Tibial nerve (tissue), 4 donors: ENCODE measurements around the gene RETREG2. TPM values are rescaled to one million over a fixed set of nuclear protein-coding genes. Genes with fewer than 3 reads are reported as not detected.
A peak's percentile ranks its signal among the peaks of the same experiment; 100 is the strongest.

Source experiments
- DNase-seq, 2 donors: peaks; one replicate each; pipeline ENCODE4 v3.0.0-alpha.2; 2019; ENCODE audit warnings: low spot score in 2 of 2
- H3K27ac ChIP-seq, 4 donors: fragments of 200-600 bp; sonication (generic) in 3 of 4; one replicate each; pipeline ENCODE4 v1.5.1; 2017 to 2019; ENCODE audit warnings: mild to moderate bottlenecking in 1 of 4
- H3K27me3 ChIP-seq, 2 donors: fragments of 200-600 bp; sonication (generic) in 1 of 2; one replicate each; pipeline versions ENCODE4 v1.5.1 to v1.6.0; 2017 to 2019
- H3K36me3 ChIP-seq, 3 donors: fragments of 200-600 bp; sonication (generic); one replicate each; pipeline ENCODE4 v1.5.1; 2018 to 2019
- H3K4me1 ChIP-seq, 4 donors: fragments of 200-600 bp; sonication (generic) in 3 of 4; one replicate each; pipeline ENCODE4 v1.5.1; 2017 to 2019
- H3K4me3 ChIP-seq, 4 donors: fragments of 200-600 bp; sonication (generic) in 3 of 4; one replicate each; pipeline ENCODE4 v1.5.1; 2017 to 2019; ENCODE audit warnings: mild to moderate bottlenecking in 1 of 4, moderate library complexity in 1 of 4
- H3K9me3 ChIP-seq, 4 donors: fragments of 200-600 bp; sonication (generic) in 3 of 4; one replicate each; pipeline ENCODE4 v1.5.1; 2017 to 2019
- CTCF ChIP-seq, 5 experiments: fragments of 200-600 bp in 3 of 5; fragments of 450-650 bp in 2 of 5; sonication (generic) in 3 of 5; IDR thresholded peaks; one replicate each; pipeline ENCODE4 v1.5.1; 2016 to 2019; ENCODE audit warnings: antibody characterized with exemption in 5 of 5, mild to moderate bottlenecking in 3 of 5, moderate library complexity in 2 of 5
- EP300 ChIP-seq, 2 donors: sonication (generic); formaldehyde crosslinking; IDR thresholded peaks; one replicate each; pipeline ENCODE4 v1.6.1; 2017; ENCODE audit warnings: antibody characterized with exemption in 2 of 2, mild to moderate bottlenecking in 1 of 2
- POLR2A ChIP-seq, 2 donors: fragments of 450-650 bp; IDR thresholded peaks; one replicate each; pipeline ENCODE4 v1.6.1; 2017; ENCODE audit warnings: antibody characterized with exemption in 2 of 2, mild to moderate bottlenecking in 2 of 2, moderate library complexity in 2 of 2
- WGBS, 2 donors: methylation state at CpG; one replicate each; pipeline ENCODE4 v1.1.5; 2018; 5-methylcytosine and 5-hydroxymethylcytosine counted together
- total RNA-seq, 4 donors: library from RNA; depleted of rRNA; stranded (reverse); fragments of >200 nt; gene quantifications; one replicate each; pipeline ENCODE4 v1.1.0, GENCODE V29; 2016

The RETREG2 gene
- total RNA-seq, 4 donors from 2014 or later, result 45.8 to 59.4 (median 54.3) TPM

GRCh38 chr2:219210886-219211362 is 32.8 kb downstream of the RETREG2 start:
- 86 to 91% methylated on average over 9 of the region's 9 CpGs for WGBS, 2 donors

GRCh38 chr2:219213026-219213415 is 34.9 kb downstream of the RETREG2 start:
- H3K4me1 ChIP-seq, result peaks cover 0 to 33% (median 15%) of the 10 kb centered on the region in 4 donors
- no peak for DNase-seq
- H3K4me3 ChIP-seq, result no peak overlapping the region
- no peaks in the 10 kb centered on the region for H3K9me3 ChIP-seq
- no peaks in the 10 kb centered on the region for H3K27me3 ChIP-seq
- H3K27ac ChIP-seq, result no peak overlapping the region
- peaks cover 0 to 84% (median 15%) of the 10 kb centered on the region in 3 donors for H3K36me3 ChIP-seq
- no peak for TF ChIP-seq POLR2A (IDR thresholded peaks at IDR 0.05)
- no peak for TF ChIP-seq EP300 (IDR thresholded peaks at IDR 0.05)
- no peak for TF ChIP-seq CTCF (IDR thresholded peaks at IDR 0.05)
- WGBS, 2 donors, result 89 to 90% methylated on average over 7 to 8 of the region's 8 CpGs

More at GRCh38 chr2:219210886-219211362, 32.8 kb downstream of the RETREG2 start:
- DNase-seq, result no peak
- H3K9me3 ChIP-seq, result no peaks in the 10 kb centered on the region
- H3K4me1 ChIP-seq, result peaks cover 0 to 26% (median 12%) of the 10 kb centered on the region in 4 donors
- no peak for TF ChIP-seq CTCF (IDR thresholded peaks at IDR 0.05)
- TF ChIP-seq POLR2A (IDR thresholded peaks at IDR 0.05), result no peak
- no peak for TF ChIP-seq EP300 (IDR thresholded peaks at IDR 0.05)
- H3K4me3 ChIP-seq, result no peak overlapping the region
- H3K27me3 ChIP-seq, result no peaks in the 10 kb centered on the region
- peak overlapping the region in 1 of 4 donors; percentile 7 for H3K27ac ChIP-seq
- peaks cover 0 to 79% (median 15%) of the 10 kb centered on the region in 3 donors for H3K36me3 ChIP-seq

GRCh38 chr2:219213486-219214071 is 35.5 kb downstream of the RETREG2 start:
- Histone ChIP-seq H3K27me3 (no peaks in the 10 kb centered on the region), H3K36me3 (peaks cover 0 to 78% (median 12%) of the 10 kb centered on the region in 3 donors), H3K9me3 (no peaks in the 10 kb centered on the region), H3K27ac (no peak overlapping the region), H3K4me1 (peaks cover 0 to 33% (median 16%) of the 10 kb centered on the region in 4 donors), H3K4me3 (no peak overlapping the region)
- TF ChIP-seq POLR2A (IDR thresholded peaks at IDR 0.05) (no peak), CTCF (IDR thresholded peaks at IDR 0.05) (no peak), EP300 (IDR thresholded peaks at IDR 0.05) (no peak)
- WGBS, 2 donors, result 90 to 91% methylated on average over 10 of the region's 10 CpGs
- no peak for DNase-seq

GRCh38 chr2:219214141-219214540 is 36.1 kb downstream of the RETREG2 start:
- no peak overlapping the region for H3K27ac ChIP-seq
- no peaks in the 10 kb centered on the region for H3K27me3 ChIP-seq
- H3K4me1 ChIP-seq, result peaks cover 0 to 35% (median 17%) of the 10 kb centered on the region in 4 donors
- H3K4me3 ChIP-seq, result no peak overlapping the region
- 96 to 97% methylated on average over 15 of the region's 15 CpGs for WGBS, 2 donors
- no peaks in the 10 kb centered on the region for H3K9me3 ChIP-seq
- TF ChIP-seq EP300 (IDR thresholded peaks at IDR 0.05) (no peak), CTCF (IDR thresholded peaks at IDR 0.05) (no peak)
- DNase-seq, result no peak
- peaks cover 0 to 73% (median 9%) of the 10 kb centered on the region in 3 donors for H3K36me3 ChIP-seq

GRCh38 chr2:219214786-219215185 is 36.7 kb downstream of the RETREG2 start:
- Histone ChIP-seq H3K36me3 (peaks cover 0 to 66% (median 6%) of the 10 kb centered on the region in 3 donors), H3K27ac (no peak overlapping the region), H3K9me3 (no peaks in the 10 kb centered on the region), H3K27me3 (no peaks in the 10 kb centered on the region), H3K4me3 (no peak overlapping the region), H3K4me1 (peaks cover 0 to 42% (median 24%) of the 10 kb centered on the region in 4 donors)
- 86 to 91% methylated on average over 6 of the region's 6 CpGs for WGBS, 2 donors
- TF ChIP-seq CTCF (IDR thresholded peaks at IDR 0.05), result no peak
- no peak for TF ChIP-seq EP300 (IDR thresholded peaks at IDR 0.05)
- no peak for TF ChIP-seq POLR2A (IDR thresholded peaks at IDR 0.05)
- no peak for DNase-seq
